Superior temporal gyrus (tissue), 1 donor: ENCODE data around the gene GAL.

Source experiments
- DNase-seq: peaks from one replicate; pipeline ENCODE4 v3.0.0-alpha.2; 2016; ENCODE audit errors: extremely low spot score

Gene GAL

DNA sequence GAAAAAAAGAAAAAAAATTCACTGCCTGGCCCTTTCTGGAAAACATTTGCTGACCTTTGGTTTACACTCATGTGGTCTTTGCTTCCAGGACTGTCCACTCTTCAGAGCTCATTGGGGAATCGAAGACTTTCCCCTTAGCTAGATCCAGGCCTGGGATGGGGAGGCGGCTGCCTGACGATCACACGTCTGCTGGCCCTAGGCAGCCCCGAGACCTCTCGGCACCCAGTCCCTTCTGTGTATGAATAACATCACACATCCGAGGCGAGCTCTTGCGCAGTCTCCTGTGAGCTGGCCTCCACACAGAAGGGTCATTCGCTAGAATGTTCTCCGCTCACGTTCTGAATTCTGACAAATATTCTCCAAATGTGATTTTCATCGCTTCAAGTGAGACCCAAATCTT, 25.7 kb upstream of the GAL start:
- no peak for DNase-seq

GRCh38 chr11:68659158-68659921, 25.0 kb upstream of the GAL start:
- DNase-seq: peak; percentile 18

- no peak for DNase-seq
Observed at GRCh38 chr11:68660066-68660810, 24.1 kb upstream of the GAL start.

GRCh38 chr11:68661014-68661413, 23.3 kb upstream of the GAL start:
- no peak for DNase-seq

GRCh38 chr11:68661697-68662603, 22.4 kb upstream of the GAL start:
- no peak for DNase-seq

DNA sequence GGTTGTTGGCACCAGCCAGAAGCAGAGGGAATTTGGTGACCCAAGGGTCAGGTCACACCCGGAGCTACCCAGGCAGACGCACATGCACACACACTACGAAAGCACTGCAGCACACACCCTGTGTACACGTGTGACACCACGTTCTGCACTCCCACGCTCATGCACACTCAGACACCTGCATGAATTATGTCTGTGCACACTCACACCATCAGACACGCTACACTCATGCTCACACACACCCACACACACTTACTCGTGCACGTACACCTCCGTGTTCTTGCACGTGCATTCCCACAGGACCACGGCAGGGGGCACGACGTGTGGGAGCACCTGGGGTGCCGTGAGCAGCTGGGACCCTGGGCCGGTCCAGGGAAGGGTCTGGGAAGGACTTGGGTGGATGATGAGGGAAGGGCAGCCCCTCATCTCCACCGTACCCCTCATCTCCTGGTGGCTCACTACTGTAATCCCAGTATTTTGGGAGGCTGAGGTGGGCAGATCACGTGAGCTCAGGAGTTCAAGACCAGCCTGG, 20.8 kb upstream of the GAL start:
- no peak for DNase-seq

- DNase-seq: no peak
Observed at GRCh38 chr11:68664141-68664540, 20.2 kb upstream of the GAL start.

- no peak for DNase-seq
Observed at GRCh38 chr11:68664906-68665305, 19.4 kb upstream of the GAL start.

DNA sequence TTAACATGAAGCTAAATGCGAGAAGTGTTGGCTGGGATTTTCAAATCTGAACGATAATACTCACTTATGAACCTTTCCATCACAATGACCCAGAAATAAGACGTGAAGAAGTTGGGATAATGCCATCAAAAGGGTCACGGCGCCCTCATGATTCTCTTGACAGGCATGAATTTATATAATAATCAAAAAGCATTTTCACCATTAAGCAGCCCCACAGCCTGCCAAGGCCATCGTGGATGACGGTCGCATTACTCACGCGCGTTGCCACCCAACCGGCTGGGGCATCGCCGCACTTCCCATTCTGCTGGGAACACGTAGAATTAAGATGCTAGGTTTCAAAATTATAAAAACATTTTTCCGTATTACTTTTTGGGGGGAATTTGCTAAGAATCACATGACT, 18.9 kb upstream of the GAL start:
- no peak for DNase-seq

DNA sequence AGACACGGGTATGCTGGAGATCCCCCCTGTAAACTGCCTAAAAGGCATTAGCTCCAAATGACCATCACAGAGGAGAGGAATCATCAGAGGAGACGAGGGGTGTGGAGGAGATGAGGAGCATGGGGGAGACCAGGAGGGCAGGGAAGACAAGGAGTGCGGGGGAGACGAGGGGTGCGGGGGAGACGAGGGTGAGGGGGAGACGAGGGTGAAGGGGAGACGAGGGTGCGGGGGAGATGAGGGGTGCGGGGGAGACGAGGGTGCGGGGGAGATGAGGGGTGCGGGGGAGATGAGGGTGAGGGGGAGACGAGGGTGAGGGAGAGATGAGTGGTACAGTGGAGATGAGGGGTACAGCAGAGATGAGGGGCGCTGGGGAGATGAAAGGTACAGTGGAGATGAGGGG, 17.5 kb upstream of the GAL start:
- DNase-seq: no peak

DNA sequence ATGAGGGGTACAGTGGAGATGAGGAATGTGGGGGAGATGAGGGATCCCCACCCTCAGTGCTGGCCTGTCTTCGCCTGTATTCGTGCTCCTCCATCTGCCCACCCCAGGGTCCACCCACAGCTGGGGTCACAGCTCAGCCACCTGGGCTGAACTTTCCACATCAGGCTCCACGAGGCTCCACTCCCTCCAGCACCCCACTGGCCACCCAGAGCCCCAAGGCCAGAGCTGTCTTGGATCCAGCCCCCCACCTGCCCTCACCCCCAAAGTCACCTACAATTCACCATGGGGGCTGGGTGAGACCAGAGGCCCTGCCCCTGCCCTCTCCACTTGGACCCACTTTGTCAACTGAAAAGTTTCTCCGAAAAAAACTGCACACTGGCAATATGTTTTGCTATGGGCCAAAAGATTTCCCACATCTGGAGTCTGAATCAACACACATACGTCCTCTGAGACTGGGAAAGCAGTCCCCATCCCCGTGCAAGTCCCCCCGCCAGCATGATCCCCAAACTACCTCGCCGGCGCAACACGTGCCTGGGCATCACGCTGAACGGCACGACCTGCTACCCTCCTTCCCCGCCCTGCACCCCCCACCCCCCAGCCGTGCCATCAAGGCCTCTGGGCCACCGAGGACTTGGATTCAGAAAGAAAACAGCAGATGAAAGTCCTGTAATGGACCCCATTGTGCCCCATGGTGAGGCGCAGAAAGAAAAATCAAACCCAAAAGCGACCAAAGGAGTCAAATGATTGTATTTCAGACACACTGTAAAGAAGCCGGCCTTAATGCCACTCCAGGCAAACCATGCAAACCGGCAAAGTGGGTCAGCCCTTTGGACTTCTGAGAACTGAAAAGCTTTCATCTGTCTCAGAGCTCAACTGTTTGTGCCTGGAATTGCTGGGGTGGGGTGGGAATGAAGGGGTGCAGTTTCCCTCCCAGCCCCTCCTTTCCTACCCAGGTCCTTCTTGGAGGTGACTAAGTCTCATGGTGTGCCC, 16.5 kb upstream of the GAL start:
- DNase-seq: no peak

DNA sequence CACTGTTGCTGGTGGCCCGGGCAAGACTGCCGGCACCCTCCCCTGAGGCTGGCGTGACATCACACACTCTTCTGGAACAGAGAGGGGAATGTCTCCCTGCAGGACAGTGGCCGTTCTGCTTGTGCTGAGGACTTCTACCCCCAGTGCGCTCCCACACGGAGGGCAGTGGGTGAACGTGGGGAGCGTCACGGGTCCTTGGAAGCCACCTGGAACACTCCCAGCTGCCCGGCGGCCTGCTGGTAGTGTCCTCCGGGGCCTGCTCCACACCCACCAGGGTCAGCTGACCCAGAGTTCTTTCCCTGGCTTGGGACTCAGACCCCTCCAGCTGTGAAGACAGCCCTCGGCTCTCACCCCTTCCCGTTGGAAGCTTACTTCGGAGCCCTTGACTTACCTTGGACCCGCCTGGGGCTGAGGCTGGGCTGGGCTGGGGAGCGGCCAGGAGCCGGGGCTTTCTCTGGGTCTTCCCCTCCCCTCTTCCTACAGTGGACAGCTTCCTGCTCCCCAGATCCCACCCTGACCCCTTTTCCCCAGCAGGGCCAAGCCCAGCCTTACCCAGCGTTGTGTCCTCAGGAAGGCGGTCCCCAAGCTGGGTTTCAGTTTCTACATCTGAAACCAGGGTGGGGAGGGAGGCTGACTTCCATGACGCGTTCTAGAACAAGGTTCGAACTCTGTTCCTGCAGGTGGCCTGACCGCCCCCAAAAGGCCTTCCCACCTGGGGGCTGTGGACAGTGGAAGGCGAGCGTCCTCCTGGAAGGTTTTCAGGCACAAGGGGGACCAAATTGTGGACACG, 14.8 kb upstream of the GAL start:
- DNase-seq: no peak

DNA sequence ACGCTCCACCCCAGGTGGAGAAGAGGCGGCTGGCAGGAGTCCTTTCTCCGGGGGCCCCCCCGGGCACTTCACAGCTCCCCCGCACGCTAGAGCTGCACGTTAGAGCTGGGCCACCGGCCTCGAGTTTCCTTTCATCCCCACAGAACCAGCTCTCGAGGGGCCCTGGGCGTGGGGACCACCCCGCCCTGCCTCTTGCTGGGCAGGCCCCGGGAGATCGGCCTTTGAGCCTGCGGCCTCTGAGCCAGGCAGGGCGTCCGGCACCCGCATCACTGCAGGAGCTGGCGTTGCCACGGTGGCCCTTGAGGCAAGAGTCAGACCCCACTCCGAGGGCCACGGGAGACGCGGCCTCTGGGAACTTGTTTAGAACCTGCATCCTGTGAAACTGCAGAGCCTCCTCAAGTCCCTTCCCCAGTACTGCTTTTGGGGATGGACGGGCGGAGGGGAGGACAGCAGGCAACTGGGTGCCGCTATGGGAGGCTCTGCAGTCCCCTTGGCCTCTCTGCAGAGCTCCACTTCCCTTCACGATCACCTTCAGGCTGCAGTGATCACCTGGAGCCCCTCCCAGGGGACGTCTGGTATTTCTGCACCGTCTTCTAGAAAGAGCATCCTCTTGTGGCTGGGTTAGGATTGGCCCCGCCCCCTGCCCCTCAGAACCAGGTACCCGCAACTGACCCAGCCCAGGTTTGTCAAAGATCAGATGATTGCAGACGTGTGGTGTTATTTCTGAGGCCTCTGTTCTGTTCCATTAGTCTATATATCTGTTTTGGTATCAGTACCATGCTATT, 13.9 kb upstream of the GAL start:
- no peak for DNase-seq

GRCh38 chr11:68673306-68673945, 10.9 kb upstream of the GAL start:
- no peak for DNase-seq

GRCh38 chr11:68673991-68674390, 10.4 kb upstream of the GAL start:
- no peak for DNase-seq

- DNase-seq: no peak
Observed at GRCh38 chr11:68674461-68674860, 9.9 kb upstream of the GAL start.

DNA sequence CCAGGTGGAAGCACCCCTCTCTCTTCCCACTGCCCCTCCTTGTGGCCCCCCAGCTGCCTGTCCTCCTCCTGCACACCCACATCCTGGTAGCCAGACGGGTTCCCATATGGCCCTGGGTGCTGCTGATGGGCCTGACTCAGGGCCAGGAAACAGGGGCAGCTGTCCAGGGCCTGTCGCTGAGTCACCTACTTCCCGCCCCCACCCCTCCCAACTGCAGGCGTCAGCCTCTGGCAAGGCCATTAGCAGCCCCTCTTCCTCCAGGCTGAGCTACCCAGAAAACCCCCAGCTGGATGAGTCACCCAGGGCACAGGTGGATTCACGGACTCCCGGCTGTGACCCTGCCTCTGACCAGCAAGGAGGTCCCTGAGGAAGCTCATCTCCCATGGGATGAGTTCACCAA, 6.9 kb upstream of the GAL start:
- DNase-seq: no peak

- no peak for DNase-seq
Observed at GRCh38 chr11:68678031-68678441, 6.3 kb upstream of the GAL start.
